HG03060 (cell line): ENCODE data around the gene NDUFC2.
"Not testable (repeated sequence)": the region's sequence is repeated elsewhere in the genome, so short reads cannot be mapped to it uniquely, and the experiment has no call there.

Experiments used
- ATAC-seq: cut with Tn5 transposase; IDR thresholded peaks from one replicate; pipeline ENCODE4 v1.9.1; 2021; ENCODE audit warnings: low read depth, moderate number of reproducible peaks; ENCODE audit not compliant: unreplicated experiment

The NDUFC2 gene

GRCh38 chr11:78059749-78060328, 19.8 kb downstream of the NDUFC2 start:
- not testable (repeated sequence) for ATAC-seq

GRCh38 chr11:78057462-78058055, 22.1 kb downstream of the NDUFC2 start:
- ATAC-seq: no peak

GRCh38 chr11:78056093-78056492, 23.6 kb downstream of the NDUFC2 start:
- no peak for ATAC-seq

- no peak for ATAC-seq
These were observed 24.7 kb downstream of the NDUFC2 start for GRCh38 chr11:78054971-78055370.

GRCh38 chr11:78050964-78051831, 28.5 kb downstream of the NDUFC2 start:
- no peak for ATAC-seq

- ATAC-seq: no peak
These were observed 30.3 kb downstream of the NDUFC2 start for GRCh38 chr11:78049348-78049747.

GRCh38 chr11:78048561-78048960, 31.1 kb downstream of the NDUFC2 start:
- no peak for ATAC-seq

- no peak for ATAC-seq
These were observed 33.2 kb downstream of the NDUFC2 start for GRCh38 chr11:78046486-78046854.

- ATAC-seq: no peak
These were observed 33.7 kb downstream of the NDUFC2 start for GRCh38 chr11:78045851-78046485.

GRCh38 chr11:78044706-78045105, 35.0 kb downstream of the NDUFC2 start:
- ATAC-seq: no peak

- ATAC-seq: no peak
These were observed 37.7 kb downstream of the NDUFC2 start for GRCh38 chr11:78041843-78042440.

- not testable (repeated sequence) for ATAC-seq
These were observed 38.3 kb downstream of the NDUFC2 start for GRCh38 chr11:78041380-78041719.

- no peak for ATAC-seq
These were observed 38.8 kb downstream of the NDUFC2 start for GRCh38 chr11:78040691-78041379.

GRCh38 chr11:78039919-78040671, 39.6 kb downstream of the NDUFC2 start:
- no peak for ATAC-seq

- ATAC-seq: no peak
These were observed 40.2 kb downstream of the NDUFC2 start for GRCh38 chr11:78039391-78039918.

GRCh38 chr11:78038697-78039313, 40.9 kb downstream of the NDUFC2 start:
- ATAC-seq: no peak

GRCh38 chr11:78037825-78038620, 41.6 kb downstream of the NDUFC2 start:
- no peak for ATAC-seq

GRCh38 chr11:78037056-78037455, 42.6 kb downstream of the NDUFC2 start:
- ATAC-seq: no peak
